Renal cortex interstitium (tissue), 3 donors: Measurements from ENCODE around the gene CCNF. TPM values are rescaled to one million over a fixed set of nuclear protein-coding genes. Genes with fewer than 3 reads are reported as not detected.

ENCODE experiments used
- polyA plus RNA-seq, 3 donors: library from polyadenylated mRNA; unstranded; fragments of 120-200 nt; gene quantifications; one replicate each; pipeline ENCODE4 v1.2.1, GENCODE V29; 2013; ENCODE audit not compliant: insufficient read length in 3 of 3

Gene CCNF
- polyA plus RNA-seq, 3 donors: 9.5 to 14.0 (median 11.9) TPM

Other genes starting within 250 kb of the CCNF start
- gene CASKIN1, start 232.8 kb upstream of the CCNF start, polyA plus RNA-seq: 1 to 10 TPM in 2 of 3 donors, under 1 TPM in 1; 1.00 to 2.4 (median 1.9) TPM
- 10 to 100 TPM; 41.6 to 55.8 (median 44.5) TPM for gene MLST8, start 224.0 kb upstream of the CCNF start, polyA plus RNA-seq
- 10 to 100 TPM in 1 of 3 donors, 1 to 10 TPM in 2; 4.5 to 11.0 (median 7.9) TPM for gene BRICD5, start 218.6 kb upstream of the CCNF start, polyA plus RNA-seq
- 10 to 100 TPM; 13.0 to 17.1 (median 14.9) TPM for gene PGP, start 214.6 kb upstream of the CCNF start, polyA plus RNA-seq
- 10 to 100 TPM; 13.0 to 24.9 (median 22.5) TPM for gene E4F1, start 205.9 kb upstream of the CCNF start, polyA plus RNA-seq
- 1 to 10 TPM in 2 of 3 donors, under 1 TPM in 1; 0.36 to 1.4 (median 1.4) TPM for gene DNASE1L2, start 193.0 kb upstream of the CCNF start, polyA plus RNA-seq
- 10 to 100 TPM; 59.0 to 76.2 (median 72.2) TPM for gene ECI1, start 177.9 kb upstream of the CCNF start, polyA plus RNA-seq
- 100 to 1,000 TPM; 194 to 231 (median 219) TPM for gene RNPS1, start 161.3 kb upstream of the CCNF start, polyA plus RNA-seq
- gene ABCA3, start 88.7 kb upstream of the CCNF start, polyA plus RNA-seq: 1 to 10 TPM; 5.2 to 6.9 (median 6.3) TPM
- gene TEDC2, start 30.7 kb downstream of the CCNF start, polyA plus RNA-seq: 10 to 100 TPM in 2 of 3 donors, 1 to 10 TPM in 1; 8.5 to 14.2 (median 11.8) TPM
- 1 to 10 TPM; 1.8 to 4.4 (median 3.5) TPM for gene NTN3, start 41.9 kb downstream of the CCNF start, polyA plus RNA-seq
- 10 to 100 TPM; 15.2 to 19.6 (median 19.0) TPM for gene TBC1D24, start 45.7 kb downstream of the CCNF start, polyA plus RNA-seq
- 100 to 1,000 TPM; 158 to 278 (median 243) TPM for gene ATP6V0C, start 84.5 kb downstream of the CCNF start, polyA plus RNA-seq
- gene AMDHD2, start 90.9 kb downstream of the CCNF start, polyA plus RNA-seq: 10 to 100 TPM; 22.4 to 41.6 (median 33.2) TPM
- gene CEMP1, start 102.0 kb downstream of the CCNF start, polyA plus RNA-seq: 1 to 10 TPM; 1.8 to 4.9 (median 4.1) TPM
- 10 to 100 TPM; 48.9 to 60.3 (median 53.9) TPM for gene PDPK1, start 108.6 kb downstream of the CCNF start, polyA plus RNA-seq